Islet precursor cell (in vitro differentiated cells): ENCODE results near the gene CDCA5.
A peak's percentile ranks its signal among the peaks of the same experiment; 100 is the strongest.

ENCODE experiments used
- DNase-seq: peaks from one replicate; pipeline ENCODE4 v3.0.0-alpha.2; 2018

CDCA5 gene, protein sequence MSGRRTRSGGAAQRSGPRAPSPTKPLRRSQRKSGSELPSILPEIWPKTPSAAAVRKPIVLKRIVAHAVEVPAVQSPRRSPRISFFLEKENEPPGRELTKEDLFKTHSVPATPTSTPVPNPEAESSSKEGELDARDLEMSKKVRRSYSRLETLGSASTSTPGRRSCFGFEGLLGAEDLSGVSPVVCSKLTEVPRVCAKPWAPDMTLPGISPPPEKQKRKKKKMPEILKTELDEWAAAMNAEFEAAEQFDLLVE

DNA sequence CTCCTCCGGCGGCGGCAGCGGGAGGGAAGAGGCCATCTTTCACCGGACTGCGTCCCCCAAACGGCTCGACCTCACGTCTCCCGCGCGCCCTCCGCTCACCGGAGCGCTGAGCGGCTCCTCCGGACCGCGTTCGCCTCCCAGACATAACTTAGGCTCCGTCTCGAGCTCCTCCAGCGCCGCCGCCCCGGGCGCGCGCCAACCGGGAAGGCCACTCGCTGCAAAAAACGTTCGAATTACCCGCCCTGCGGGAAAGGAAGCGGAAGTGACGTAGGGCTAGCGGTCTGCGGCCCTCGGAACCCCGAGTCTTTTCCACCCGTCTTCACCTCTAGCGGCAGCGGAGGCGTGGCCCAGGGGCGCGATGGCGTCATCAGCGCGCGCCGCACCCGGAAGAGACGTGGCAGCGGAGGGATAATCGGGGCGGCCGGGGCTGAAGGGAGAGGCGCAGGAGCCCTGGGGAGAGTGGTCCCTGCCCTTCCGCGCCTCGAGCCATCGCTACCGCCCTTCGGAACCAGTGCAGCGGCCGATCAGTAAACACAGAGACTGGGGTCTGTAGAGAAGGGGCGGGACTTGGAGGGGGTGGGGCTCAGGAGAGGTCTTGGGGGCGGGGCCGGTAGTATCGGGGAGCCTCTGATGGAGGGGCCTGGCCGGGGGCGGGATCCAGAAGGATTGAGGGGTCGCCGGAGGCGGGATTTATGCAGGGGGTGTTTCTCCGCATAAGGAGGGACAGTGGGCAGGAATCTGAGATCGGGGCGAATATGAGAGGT, at the start of gene CDCA5, which contains the start of gene ZFPL1:
CDCA5 (minus strand) TSS at position 207 of the 764 bp plus-strand sequence; CDS start at position 145, 62 bp downstream.
ZFPL1 (plus strand) TSS at position 389 of the 764 bp plus-strand sequence. CDS start 477 bp downstream, outside the sequence.
- peak; percentile 97 for DNase-seq

DNA sequence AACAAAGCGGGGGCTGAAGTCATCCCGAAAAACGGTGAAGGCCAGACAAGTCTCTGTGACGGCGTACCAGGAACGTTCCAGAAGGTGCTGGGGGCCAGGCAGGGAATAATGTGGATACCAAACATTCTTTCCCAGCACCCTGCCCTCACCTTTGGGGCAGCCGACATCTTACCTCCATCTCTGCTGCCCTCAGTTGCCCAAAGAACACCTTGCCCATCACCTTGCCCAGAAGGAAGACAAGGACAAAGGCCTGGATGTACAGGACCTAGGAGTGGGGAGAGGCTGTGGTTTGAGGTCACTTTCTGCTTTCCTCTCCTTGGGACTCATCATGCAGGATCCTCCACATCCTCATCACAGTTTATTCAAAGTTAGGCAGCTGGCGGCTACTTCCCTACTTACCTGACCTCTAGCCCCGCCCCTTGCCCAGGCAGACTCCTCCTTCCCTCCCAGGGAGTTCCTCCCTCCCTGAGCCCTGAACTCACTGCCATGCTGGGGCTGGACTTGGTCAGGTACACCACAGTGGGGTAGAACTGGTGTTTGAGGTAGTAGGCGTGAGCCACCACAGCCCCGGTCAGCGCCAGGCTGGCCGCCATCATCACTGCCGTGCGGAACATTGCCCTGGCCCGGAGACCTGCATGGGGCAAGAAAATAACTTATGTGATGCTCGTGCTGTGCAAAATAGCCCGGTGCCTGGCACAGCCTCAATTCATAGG, 49.3 kb upstream of the CDCA5 start:
- DNase-seq, result peak; percentile 88

DNA sequence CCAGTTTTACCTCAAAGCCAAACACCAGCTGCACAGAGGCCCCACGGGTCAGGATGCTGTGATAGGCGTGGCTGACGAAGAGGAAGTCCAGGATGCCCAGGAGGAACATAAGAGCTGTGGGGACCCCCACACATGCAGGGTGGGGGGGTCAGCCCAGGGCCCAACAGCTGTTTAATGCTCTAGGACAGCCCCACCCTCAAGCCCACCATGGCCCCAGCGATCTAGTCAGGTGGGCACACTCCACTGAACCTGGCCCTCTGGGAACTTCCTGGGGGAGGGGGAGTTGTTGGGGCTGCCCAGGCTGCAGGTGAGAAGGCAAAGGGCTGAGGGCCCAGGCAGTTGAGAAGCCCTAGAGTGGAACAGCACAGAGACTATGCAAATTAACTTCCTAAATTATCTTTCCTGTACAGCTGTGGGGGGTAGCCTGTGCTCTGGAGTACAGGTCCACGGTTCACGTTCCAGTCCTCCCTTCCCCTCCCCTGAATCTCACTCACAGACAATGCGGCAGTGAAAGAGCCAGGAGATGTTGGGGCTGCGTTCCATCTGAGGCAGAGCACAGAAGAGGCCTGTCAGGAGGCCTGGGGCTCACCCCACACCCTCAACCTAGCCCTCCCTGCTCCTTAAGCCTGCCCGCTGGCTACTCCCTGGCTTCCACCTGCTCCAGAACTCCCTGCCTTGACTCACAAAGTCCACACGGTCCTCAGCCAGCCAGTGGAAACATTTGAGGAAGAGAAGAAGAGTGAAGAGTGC, 48.6 kb upstream of the CDCA5 start:
- DNase-seq, result no peak

DNA sequence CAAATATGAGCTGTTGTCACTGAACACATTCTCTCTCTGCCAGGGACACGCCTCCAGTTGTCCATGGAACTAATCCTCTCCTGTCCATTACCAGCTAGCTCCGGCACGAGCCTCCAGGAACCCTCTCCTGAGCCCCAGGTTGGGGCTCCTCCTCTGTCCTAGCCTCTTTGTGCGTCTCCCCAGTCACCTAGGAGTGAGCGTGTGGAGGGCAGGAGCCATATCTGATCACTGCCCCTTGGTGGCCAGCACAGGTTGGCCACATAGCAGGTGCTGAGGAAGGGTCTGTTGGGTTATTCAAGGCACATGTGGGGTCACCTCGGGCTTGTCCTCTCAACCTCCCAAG, 48.0 kb upstream of the CDCA5 start:
- no peak for DNase-seq

DNA sequence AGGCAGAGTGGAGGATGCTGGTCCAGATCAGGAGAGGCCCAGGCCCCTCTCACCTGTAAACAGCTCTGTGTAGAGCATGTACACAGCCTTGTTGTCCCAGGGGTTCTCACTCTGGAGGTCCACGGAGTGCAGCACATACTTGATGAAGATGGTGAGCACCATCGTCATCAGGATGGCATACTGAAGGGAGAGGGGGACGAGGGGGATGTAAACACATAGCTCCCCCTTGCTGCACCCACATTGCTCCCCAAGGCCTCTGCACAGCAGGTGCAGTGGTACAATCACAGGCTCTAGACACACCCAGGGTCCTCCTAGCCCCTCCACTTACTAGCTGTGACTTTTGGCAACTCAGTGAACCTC, 47.6 kb upstream of the CDCA5 start:
- DNase-seq, result no peak

DNA sequence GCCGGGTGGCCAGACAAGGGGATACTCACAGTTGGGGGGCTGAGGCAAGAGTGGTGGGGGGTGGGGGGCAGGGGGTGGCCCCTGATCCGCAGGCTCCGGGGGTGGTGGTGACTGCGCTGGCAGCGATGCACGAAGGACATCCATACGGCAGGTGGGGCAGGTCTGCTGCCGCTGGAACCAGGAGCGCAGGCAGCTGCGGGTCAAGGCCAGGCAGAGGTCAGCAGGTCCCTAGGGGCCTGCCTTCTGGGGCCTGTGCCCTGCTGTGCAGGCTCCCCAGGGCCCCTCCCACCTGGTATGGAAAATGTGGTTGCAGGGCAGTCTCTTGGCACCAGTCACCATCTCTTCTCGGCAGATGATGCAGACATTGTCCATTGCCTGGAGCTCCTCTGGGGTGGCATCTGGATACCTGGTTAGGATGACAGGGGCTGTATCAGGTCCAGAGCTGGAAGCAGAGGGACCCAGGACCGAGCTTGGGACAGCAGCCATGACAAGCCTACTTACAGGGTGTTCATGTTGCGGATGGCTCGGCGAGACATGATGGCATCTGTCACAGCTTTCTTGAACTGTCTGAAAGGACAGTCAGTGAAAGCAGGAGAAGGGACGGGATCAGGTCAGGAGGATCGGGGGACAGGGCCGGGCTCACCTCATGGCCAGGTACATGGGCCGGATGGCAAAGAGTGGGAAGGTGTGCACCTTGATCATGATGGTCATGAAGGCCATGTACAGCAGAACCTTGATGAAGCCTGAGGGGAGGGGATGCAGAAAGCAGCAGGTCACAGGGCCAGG, 47.0 kb upstream of the CDCA5 start:
- no peak for DNase-seq

DNA sequence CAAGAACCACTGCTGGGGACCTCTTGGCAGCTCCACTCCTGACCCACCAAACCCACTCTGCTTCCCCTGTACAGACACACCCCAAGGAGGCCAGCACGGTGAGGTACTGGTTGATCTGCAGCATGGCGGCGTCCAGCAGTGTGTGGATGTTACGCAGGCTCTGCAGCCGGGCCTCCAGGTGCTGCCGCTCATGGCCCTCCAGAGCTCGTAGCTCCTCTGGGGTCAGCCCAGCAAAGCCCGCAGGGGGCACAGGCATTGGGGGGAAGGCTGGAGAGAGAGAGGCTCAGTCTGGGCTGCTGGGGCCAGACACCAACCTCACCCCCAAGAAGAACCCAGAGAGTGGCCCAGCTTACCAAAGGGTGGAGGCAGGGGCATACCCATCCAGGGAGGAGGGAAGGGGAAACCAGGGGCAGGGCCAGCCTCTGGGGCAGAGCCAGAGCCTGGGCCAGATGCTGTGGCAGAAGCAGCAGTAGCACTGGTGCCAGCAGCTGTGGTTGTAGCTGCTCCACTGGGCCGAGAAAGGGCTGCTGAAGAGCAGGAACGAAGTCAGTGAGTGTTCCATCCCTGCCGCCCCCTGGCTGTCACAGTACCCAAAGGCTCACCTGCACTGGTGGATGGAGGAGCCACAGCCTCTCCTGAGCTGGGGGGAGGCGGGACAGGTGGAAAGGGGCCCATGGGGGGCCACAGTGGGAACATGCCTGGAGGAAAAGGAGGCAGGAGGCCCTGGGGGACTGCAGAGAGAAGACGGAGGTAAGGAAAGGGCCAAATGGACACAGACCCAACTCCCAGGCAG, 46.0 kb upstream of the CDCA5 start:
- no peak for DNase-seq

DNA sequence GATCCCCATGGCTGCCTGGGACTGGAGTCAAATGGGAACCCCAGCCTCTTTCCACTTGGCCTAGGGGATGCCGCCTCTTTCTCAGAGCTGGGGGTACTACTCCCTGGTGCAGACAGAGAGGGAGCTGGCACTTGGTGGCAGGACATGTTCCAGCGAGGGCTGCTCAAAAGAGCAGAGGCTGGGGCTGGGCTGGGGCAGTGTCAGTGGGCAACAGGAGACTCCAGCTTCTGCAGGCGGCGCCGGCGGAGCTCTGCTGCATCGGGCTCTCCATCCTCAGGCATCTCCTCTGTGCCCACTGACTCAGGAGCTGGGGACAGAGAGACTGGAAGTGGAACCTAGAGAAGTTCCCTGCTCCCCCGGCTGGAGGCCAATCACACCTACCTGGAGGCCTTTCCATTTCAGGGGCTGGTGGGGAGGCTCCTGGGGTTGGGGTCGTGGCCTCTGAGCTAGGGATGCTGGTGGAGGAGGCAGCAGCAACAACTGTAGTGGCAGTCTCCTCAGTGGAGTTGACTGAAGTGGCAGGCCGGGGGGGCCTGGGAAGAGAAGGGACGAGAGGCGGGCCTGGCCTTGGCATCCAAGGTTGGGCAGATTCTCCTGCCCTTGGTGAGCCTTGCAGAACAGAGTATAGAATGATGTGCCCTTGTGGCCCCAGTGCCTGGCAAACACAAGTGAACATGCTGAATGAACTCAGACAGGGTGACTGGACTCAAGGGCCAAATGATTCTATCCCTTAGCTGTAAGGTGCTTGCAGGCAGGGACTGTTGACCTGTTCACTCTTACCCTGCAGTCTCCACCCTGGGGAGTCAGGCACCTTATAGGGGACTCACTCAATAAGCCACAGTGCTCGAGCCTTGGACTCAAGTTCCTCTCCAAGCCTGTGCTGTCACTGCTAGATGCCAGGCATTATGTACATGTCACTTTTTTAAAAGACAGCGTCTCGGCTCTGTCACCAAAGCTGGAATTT, 44.6 kb upstream of the CDCA5 start:
- no peak for DNase-seq

DNA sequence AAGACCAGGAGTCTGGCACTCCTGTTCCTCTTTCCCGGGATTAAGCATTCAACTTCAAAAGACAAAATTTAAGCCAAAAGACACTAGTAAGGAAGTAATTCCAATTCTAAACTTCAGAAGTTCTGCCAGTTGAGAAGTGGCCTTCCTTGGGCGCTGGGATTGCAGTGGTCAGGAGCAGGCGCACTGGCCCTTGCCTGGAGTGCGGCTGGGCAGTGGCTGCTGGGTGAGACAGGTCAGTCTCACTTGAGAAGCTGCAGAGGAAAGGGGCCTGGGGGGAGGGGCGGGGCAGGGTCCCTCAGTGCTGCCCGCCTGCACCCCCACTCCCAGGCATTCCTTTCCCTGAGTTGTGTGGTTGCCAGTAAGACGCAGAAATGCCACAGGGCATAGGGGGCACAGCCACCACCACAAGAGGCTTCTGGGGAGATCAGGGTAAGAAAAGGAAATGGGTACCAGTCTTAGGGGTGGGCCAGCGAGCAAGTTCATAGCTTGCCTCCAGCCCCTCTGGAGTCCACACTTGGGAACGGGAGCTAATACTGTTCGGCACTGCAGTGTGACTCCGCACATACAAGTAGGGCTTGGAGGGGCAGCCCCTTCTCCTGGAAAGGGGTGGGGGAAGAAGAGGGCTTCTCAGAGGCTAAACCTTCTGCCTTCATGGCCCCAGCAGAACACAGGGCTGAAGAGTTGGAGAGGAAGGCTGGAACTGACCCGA, 43.8 kb upstream of the CDCA5 start:
- DNase-seq, result no peak

DNA sequence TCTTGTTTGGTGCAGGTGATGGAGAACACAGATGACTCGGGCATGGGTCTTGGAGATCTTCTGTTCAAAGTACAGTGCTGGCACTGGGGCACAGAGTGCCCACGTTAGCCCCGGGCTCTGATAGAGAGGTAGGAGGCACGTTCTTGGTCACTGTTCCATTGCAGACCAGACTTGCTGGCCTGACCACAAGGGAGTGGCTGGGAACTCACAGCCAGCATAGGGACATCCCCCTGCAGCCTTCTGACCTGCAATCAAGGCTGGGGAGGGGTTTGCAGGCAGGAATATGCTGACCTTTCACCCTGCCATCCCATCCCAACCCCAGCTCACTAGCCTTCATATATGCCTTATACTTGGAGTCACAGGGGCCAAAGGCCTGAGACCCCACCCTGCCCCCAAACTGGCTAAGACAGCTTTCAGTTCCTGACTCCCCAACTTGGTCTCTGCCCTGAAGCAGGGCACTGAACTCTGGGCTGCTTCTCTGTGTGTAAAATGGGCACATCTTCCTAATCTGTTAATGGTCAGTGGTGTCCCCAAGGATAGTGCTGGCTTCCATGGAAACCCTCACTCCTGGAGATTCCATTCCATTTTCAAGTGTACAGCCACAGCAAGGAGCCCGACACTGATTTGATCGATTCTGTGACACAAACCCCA, 42.9 kb upstream of the CDCA5 start:
- no peak for DNase-seq

DNA sequence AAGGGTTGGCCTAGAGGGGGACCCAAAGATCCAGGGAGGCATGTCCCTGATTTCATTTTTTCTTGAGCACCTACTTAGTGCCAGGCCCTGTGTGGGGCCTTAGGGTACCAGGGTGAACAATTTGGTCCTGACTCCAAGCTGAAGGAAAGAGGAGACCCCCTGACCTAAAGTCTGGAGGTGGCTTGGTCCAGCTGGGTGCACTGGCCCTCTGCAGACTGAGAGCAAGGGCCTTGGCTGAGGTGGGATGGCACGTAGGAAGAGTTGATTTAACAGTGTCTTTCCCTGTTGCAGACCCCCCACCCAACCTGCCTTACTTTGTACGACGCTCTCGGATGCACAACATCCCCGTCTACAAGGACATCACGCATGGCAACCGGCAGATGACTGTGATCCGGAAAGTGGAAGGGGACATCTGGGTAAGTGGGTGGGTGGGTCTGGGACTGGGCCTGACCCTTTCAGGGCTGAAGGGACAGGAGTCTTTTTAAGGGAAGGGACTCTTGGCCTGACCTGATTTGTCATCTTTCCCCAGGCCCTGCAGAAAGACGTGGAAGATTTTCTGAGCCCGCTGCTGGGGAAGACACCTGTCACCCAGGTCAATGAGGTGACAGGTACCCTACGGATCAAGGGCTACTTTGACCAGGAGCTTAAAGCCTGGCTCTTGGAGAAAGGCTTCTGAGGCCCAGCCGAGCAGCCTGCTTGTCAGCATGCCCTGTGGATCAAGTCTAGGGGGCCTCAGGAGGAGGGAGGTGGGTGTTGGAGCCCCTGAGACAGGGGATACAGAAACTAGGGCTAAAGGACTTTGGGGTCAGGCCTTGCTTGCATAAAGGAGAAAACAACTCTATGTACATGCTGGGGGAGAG, 41.6 kb upstream of the CDCA5 start:
- no peak for DNase-seq

DNA sequence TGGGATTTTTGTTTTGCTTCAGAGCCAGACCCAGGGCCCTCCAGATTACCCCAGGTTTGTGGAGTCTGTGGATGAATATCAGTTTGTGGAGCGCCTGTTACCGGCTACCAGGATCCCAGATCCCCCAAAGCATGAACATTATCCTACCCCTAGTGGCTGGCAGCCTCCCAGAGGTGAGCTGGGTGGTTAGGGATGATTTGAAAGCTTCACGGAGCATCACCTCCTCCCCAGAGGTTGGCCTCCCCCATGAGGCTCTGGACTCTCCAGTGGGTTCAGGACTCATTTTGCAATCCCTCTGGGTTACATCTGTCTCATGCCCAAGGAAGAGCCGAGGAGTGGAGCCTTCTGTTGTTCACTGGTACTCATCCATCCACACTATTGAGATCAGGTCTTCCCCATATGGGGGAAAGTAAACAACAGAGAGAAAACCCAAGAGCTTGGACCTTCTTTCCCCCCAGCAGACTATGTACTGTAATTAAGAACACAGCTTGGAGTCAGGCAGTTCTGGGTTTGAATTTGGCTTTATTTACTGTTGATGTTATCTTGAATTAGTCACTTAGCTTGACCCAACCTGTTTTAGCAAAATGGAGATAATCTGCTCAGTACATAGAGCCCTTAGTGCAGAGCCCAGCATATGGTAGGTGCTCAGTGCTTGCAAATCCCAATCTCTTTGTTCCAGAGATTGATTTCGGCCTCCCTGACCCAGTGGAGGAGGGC, 40.8 kb upstream of the CDCA5 start:
- DNase-seq, result no peak

DNA sequence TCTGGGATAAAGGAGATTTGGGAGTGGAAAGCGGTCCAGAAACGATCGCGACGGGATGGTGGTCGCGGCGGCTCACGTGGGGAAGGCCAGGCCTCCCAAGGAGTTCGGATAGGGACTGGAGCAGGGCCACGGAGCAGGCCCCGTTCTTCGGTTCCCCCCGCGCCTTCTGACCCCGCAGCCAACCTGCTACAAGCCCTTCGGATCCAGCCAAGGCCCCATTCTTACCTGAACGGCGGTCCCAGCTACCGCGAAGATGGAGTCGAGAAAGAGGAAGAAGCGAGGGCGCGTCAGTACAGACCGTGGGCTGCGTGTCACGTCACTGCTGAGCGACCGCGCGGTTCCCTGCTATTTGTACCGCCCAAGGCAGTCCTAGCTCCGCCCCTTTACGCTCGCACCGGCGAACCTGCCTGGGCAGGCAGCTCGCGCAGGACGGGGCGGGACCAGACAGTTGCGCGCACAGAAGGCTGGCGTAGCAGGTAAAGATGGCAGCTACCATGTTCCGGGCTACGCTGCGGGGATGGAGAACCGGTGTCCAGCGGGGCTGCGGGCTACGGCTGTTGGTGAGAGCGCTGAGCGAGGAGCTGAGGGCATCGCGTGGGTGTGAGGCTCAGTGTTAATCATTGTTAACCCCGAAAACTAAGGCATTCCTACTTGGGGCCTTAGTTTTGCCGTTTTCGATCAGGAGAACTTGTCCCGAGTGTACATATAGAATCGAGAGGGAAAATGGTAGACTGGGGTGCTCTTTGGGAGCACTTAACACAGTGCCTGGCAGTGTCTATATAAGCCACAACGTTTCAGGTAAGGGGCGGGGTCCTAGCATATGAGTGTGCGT, 38.2 kb upstream of the CDCA5 start, which contains the start of the genes FAU and MRPL49:
FAU (minus strand) TSS at position 270 of the 832 bp plus-strand sequence. CDS start 321 bp downstream, outside the sequence.
MRPL49 (plus strand) TSS at position 457 of the 832 bp plus-strand sequence; CDS start at position 483, 26 bp downstream.
- DNase-seq, result peak; percentile 99

DNA sequence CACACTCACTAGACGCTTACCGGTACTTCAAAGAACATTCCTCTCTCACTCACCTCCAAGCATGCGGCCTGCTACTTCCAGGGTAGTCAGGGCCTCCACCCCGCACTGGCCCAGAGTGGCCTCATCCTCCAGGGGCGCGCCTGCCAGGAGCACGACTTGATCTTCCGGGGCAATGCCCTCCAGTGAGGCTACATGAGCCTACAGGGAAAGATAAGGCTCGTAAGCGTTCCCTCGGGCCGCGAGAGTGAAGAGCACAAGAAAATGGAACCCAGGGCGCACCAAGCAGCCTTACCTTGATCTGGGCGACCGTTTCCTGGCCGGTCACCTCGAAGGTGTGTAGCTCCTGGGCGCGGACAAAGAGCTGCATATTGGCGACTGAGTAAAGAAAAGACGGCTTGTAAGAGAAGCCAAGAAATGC, 37.6 kb upstream of the CDCA5 start:
- peak; percentile 58 for DNase-seq

DNA sequence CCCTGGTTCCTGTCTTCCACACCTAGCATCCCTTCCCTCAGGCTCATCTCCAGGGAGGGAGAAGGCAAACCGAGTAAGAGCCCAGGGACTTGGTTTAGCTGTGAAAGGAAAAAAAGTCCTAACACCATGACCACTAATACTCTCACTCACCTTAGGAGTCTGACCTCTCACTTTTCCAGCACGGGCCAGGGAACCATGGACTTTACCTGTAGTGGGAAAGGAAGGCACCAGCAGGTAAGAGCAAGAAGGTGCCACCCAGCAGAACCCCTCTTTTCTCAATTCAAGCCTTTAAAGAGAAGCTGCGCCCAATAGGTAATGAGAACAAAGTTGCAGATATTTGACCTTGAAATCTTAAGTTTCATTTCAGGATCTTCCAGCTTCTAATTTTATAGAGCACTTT, 37.0 kb upstream of the CDCA5 start:
- DNase-seq, result no peak

DNA sequence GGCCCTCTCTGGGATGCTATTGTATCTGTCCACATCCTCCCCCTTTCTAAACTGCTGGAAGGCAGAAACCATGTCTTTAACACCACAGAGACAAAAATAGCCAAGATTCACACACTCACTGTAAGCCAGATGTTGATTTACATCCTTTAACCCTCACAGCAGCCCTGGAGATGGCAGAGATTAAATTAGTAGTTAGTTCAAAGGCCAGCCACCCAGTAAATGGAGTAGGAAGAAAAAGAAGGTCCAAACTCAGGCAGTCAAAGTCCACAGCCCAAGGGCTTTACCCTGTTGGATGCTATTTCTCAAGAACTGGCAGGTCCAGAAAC, 35.8 kb upstream of the CDCA5 start:
- DNase-seq, result no peak
